ENCODE data around the gene HEXB. TPM values are rescaled to one million over a fixed set of nuclear protein-coding genes. Genes with fewer than 3 reads are reported as not detected.

The HEXB gene
- total and polyA plus RNA-seq, 2 of the 8 experiments (the other 6 are each of a cell fraction or from before 2014, with no cell fraction given) = 39.7 to 69.2 TPM

DNA sequence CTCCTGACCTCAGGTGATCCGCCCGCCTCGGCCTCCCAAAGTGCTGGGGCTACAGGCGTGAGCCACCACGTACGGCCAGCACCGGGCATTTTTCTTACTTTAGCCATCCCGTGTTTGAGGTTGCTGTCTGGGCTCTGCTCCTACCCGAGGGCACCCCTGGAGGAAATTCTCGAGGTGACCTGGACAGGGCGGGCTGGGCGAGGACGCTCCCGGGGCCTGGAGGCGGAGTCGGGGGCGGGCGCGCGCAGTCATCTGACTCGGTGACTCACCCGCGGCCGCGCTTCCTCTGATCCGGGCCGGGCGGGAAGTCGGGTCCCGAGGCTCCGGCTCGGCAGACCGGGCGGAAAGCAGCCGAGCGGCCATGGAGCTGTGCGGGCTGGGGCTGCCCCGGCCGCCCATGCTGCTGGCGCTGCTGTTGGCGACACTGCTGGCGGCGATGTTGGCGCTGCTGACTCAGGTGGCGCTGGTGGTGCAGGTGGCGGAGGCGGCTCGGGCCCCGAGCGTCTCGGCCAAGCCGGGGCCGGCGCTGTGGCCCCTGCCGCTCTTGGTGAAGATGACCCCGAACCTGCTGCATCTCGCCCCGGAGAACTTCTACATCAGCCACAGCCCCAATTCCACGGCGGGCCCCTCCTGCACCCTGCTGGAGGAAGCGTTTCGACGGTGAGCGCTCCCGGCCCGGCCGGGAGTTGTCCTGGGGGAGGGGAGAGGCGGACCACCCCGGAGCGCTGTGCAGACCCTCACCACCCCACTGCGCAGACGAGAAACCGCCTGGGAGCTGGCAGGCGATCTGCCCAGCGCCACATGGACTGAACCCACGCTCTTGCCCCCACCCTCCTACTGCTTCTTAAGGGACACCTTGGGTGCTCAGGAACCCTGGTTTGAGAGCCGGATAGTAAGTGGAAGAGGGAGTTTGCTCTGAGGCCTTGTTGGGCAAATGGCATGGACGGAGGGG, at the start of gene HEXB (continued):
- TF ChIP-seq CHD2 (IDR thresholded peaks at IDR 0.05; ENCODE audit: low read length) = no peak
- TF ChIP-seq RBBP5 (IDR thresholded peaks at IDR 0.05; ENCODE audit: borderline replicate concordance, low read depth, low read length) = peak; percentile 84; the same call in 1 of the 2 replicates
- no peak for TF ChIP-seq SIRT6 (IDR thresholded peaks at IDR 0.05; ENCODE audit: low read length)
- TF ChIP-seq ZNF274 (IDR thresholded peaks at IDR 0.05; ENCODE audit: borderline replicate concordance, extremely low read depth, low read length) = no peak
- no peak for TF ChIP-seq BACH1 (IDR thresholded peaks at IDR 0.05; ENCODE audit: low read length)
- TF ChIP-seq TAF1 (IDR thresholded peaks at IDR 0.05; ENCODE audit: low read depth, low read length) = peak; percentile 87
- peak; percentile 12 to 14; a peak in 2 of 4 replicates for TF ChIP-seq RAD21 (IDR thresholded peaks at IDR 0.05 in 1 of 2, conservative IDR thresholded peaks at IDR 0.05 in 1 of 2; ENCODE audit: low read depth in 2 of 2, low read length in 2 of 2)
- TF ChIP-seq RNF2 (IDR thresholded peaks at IDR 0.05; ENCODE audit: borderline replicate concordance, low read depth, low read length, missing control alignments, poor library complexity, severe bottlenecking) = no peak
- TF ChIP-seq, protein P1, sequence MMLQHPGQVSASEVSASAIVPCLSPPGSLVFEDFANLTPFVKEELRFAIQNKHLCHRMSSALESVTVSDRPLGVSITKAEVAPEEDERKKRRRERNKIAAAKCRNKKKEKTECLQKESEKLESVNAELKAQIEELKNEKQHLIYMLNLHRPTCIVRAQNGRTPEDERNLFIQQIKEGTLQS (IDR thresholded peaks at IDR 0.05; ENCODE audit: insufficient read depth, low read depth, low read length) = 0 out of 2 replicates have a peak, but pooled peaks have one; percentile 47
- no peak for TF ChIP-seq SP1 (IDR thresholded peaks at IDR 0.05; ENCODE audit: low read depth, low read length)
- TF ChIP-seq, protein P2, sequence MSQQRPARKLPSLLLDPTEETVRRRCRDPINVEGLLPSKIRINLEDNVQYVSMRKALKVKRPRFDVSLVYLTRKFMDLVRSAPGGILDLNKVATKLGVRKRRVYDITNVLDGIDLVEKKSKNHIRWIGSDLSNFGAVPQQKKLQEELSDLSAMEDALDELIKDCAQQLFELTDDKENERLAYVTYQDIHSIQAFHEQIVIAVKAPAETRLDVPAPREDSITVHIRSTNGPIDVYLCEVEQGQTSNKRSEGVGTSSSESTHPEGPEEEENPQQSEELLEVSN (IDR thresholded peaks at IDR 0.05) = peak; percentile 68
- no peak for TF ChIP-seq EZH2 (IDR thresholded peaks at IDR 0.05; ENCODE audit: low read depth, low read length, severe bottlenecking)
- TF ChIP-seq CHD1 (IDR thresholded peaks at IDR 0.05; ENCODE audit: low read depth, low read length) = no peak
- no peak; a peak in 1 of 4 replicates for TF ChIP-seq SIN3A (conservative IDR thresholded peaks at IDR 0.05 in 1 of 2, IDR thresholded peaks at IDR 0.05 in 1 of 2; ENCODE audit: low read depth in 1 of 2, low read length in 2 of 2)
- peak; percentile 74; the same call in 1 of the 2 replicates for TF ChIP-seq TBP (IDR thresholded peaks at IDR 0.05; ENCODE audit: low read depth, low read length)
- no peak for TF ChIP-seq CBX8 (IDR thresholded peaks at IDR 0.05; ENCODE audit: borderline replicate concordance, low read depth, low read length)
